Measurements from ENCODE around the gene USP19.

USP19 gene

GRCh38 chr3:49132437-49133225 lies 12.0 kb upstream of the USP19 start, which contains the start of gene LAMB2:
LAMB2 (minus strand) TSS chr3:49133050; CDS start chr3:49132867, 183 bp downstream.
- no peak for DNase-seq

GRCh38 chr3:49132073-49132436 lies 11.4 kb upstream of the USP19 start:
- no peak for DNase-seq

- no peak for DNase-seq
These were observed 11.0 kb upstream of the USP19 start for GRCh38 chr3:49131576-49131975.

GRCh38 chr3:49131040-49131439 lies 10.4 kb upstream of the USP19 start:
- no peak for DNase-seq

GRCh38 chr3:49124991-49125670 lies 4.5 kb upstream of the USP19 start:
- no peak for DNase-seq

GRCh38 chr3:49124203-49124602 lies 3.6 kb upstream of the USP19 start:
- DNase-seq = no peak

- no peak for DNase-seq
These were observed 3.1 kb upstream of the USP19 start for GRCh38 chr3:49123687-49124086.

GRCh38 chr3:49122886-49123545 lies 2.4 kb upstream of the USP19 start:
- no peak for DNase-seq

- no peak for DNase-seq
These were observed 1.8 kb upstream of the USP19 start for GRCh38 chr3:49122451-49122850.

GRCh38 chr3:49122022-49122421 lies 1.4 kb upstream of the USP19 start:
- no peak for DNase-seq

- DNase-seq = no peak
These were observed 611 bp upstream of the USP19 start for GRCh38 chr3:49121132-49121736.

- no peak for DNase-seq
These were observed 556 bp downstream of the USP19 start for GRCh38 chr3:49120096-49120437.

- DNase-seq = no peak
These were observed 1.2 kb downstream of the USP19 start for GRCh38 chr3:49119439-49119838.

- DNase-seq = no peak
These were observed 1.6 kb downstream of the USP19 start for GRCh38 chr3:49119036-49119435.

- DNase-seq = no peak
These were observed 8.4 kb downstream of the USP19 start for GRCh38 chr3:49112262-49112661.

- no peak for DNase-seq
These were observed 9.3 kb downstream of the USP19 start for GRCh38 chr3:49111347-49111746.

GRCh38 chr3:49110780-49111179 lies 9.8 kb downstream of the USP19 start:
- DNase-seq = no peak

GRCh38 chr3:49108346-49108745 lies 12.3 kb downstream of the USP19 start:
- DNase-seq = no peak

- DNase-seq = peak; percentile 76
These were observed 16.0 kb downstream of the USP19 start, which contains the start of gene QARS1 for GRCh38 chr3:49104427-49105291. QARS1 (minus strand) TSS chr3:49104757; CDS start chr3:49104733, 24 bp downstream.

GRCh38 chr3:49104052-49104426 lies 16.6 kb downstream of the USP19 start:
- DNase-seq = no peak

GRCh38 chr3:49100046-49100615 lies 20.5 kb downstream of the USP19 start:
- DNase-seq = no peak
